ENCODE results near the gene MORF4L1. TPM values are rescaled to one million over a fixed set of nuclear protein-coding genes. Genes with fewer than 3 reads are reported as not detected.

The MORF4L1 gene
- total RNA-seq, 1 donor from 2014 or later = 930 TPM

DNA sequence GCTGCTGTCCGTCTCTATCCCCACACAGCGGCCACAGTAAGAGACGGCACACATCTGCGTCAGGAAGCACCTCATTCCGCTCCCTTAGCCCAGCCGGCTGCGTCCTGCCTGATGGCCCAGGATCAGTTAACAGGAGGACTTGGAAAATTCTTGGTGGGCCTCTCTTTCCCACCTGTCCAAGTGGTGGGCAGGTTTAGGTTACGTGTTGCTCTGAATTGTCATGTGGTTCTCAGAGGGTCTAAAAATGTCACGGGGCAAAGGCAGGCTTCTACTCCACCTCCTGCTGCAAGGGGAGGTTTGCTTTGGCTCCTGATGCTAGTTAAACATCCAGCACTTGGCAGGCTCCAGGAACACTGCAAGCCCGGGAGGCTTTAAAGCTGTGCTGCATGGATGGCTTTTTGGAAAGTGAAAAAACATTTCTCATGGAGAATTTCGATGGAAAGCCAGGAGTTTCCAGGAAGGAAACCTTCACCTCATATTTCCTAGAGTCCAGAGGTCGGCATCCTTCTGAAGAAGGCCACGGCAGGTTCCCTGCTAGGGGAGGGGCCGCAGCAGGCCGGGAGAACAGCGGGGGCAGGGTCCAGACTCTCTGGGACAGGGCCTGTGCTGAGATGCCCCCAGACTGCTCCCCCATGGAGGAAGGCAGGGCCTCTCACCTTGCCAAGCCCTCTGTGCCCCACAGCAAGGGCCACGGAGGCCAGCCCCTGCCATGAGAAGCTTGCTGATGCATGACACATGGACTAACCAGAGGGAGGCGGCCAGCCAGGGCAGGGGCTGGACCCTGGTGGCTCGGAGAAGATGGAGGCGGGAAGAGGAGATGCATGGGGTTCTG lies 61.3 kb downstream of the MORF4L1 start:
- H3K9me3 ChIP-seq (ENCODE audit: low read depth) = no peaks in the 10 kb centered on the region
- no peak overlapping the region for H3K4me3 Mint-ChIP-seq
- no peaks in the 10 kb centered on the region for H3K9me3 Mint-ChIP-seq
- no peak overlapping the region for H3K4me2 ChIP-seq
- H3K4me1 ChIP-seq = no peaks in the 10 kb centered on the region
- H3K27me3 ChIP-seq = no peaks in the 10 kb centered on the region
- no peak for DNase-seq (ENCODE audit: low spot score)
- H3K27ac Mint-ChIP-seq = no peak overlapping the region
- no peaks in the 10 kb centered on the region for H3F3A ChIP-seq (ENCODE audit: low read depth)
- no peak for TF ChIP-seq EZH2 (IDR thresholded peaks at IDR 0.05)
- TF ChIP-seq, protein P1, sequence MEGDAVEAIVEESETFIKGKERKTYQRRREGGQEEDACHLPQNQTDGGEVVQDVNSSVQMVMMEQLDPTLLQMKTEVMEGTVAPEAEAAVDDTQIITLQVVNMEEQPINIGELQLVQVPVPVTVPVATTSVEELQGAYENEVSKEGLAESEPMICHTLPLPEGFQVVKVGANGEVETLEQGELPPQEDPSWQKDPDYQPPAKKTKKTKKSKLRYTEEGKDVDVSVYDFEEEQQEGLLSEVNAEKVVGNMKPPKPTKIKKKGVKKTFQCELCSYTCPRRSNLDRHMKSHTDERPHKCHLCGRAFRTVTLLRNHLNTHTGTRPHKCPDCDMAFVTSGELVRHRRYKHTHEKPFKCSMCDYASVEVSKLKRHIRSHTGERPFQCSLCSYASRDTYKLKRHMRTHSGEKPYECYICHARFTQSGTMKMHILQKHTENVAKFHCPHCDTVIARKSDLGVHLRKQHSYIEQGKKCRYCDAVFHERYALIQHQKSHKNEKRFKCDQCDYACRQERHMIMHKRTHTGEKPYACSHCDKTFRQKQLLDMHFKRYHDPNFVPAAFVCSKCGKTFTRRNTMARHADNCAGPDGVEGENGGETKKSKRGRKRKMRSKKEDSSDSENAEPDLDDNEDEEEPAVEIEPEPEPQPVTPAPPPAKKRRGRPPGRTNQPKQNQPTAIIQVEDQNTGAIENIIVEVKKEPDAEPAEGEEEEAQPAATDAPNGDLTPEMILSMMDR (IDR thresholded peaks at IDR 0.05) = no peak
- TF ChIP-seq EZH2phosphoT487 (IDR thresholded peaks at IDR 0.05) = no peak
- H3K36me3 ChIP-seq = no peaks in the 10 kb centered on the region
- peaks cover 9% of the 10 kb centered on the region for H3K27me3 Mint-ChIP-seq (ENCODE audit: insufficient read depth, low read depth)
- H3K27ac ChIP-seq = no peak overlapping the region
- no peak overlapping the region for H3K9ac ChIP-seq
- H3K79me2 ChIP-seq (ENCODE audit: low read depth) = no peaks in the 10 kb centered on the region
- no peak overlapping the region for H3K4me3 ChIP-seq
- peak overlapping the region; percentile 34 for H2AFZ ChIP-seq (replicated peaks)
- H3K4me1 Mint-ChIP-seq = peaks cover 8% of the 10 kb centered on the region
- H3K36me3 Mint-ChIP-seq = no peaks in the 10 kb centered on the region
- no peaks in the 10 kb centered on the region for H4K20me1 ChIP-seq (ENCODE audit: low read depth)

DNA sequence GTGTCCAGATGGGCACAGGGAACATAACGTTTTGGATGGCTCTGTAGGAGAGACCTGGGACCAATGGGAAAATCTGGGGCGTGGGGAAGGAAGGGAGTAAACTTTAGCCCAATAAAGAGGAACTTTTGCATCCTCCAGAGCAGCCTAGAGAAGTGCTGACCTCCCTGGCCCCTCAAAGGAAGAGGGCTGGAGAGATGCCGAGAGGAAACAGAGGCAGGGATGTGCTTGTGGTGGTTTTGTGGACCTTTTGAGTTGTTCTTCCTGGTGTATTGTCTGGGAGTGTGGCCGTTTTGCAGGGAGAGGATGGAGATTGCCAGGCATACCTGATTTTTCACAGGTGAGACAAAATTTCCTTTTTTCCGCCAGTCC lies 61.9 kb downstream of the MORF4L1 start:
- Histone ChIP-seq H3K9ac (no peak overlapping the region), H3K36me3 (no peaks in the 10 kb centered on the region), H3K4me2 (no peak overlapping the region), H3K79me2 (ENCODE audit: low read depth) (no peaks in the 10 kb centered on the region), H4K20me1 (ENCODE audit: low read depth) (no peaks in the 10 kb centered on the region), H3K4me1 (no peaks in the 10 kb centered on the region), H2AFZ (replicated peaks) (peak overlapping the region; percentile 34), H3F3A (ENCODE audit: low read depth) (no peaks in the 10 kb centered on the region), H3K27ac (no peak overlapping the region), H3K4me3 (no peak overlapping the region), H3K9me3 (ENCODE audit: low read depth) (no peaks in the 10 kb centered on the region), H3K27me3 (no peaks in the 10 kb centered on the region)
- Mint-ChIP-seq H3K27me3 (ENCODE audit: insufficient read depth, low read depth) (peaks cover 7% of the 10 kb centered on the region), H3K27ac (no peak overlapping the region), H3K4me1 (peaks cover 8% of the 10 kb centered on the region), H3K4me3 (no peak overlapping the region), H3K36me3 (no peaks in the 10 kb centered on the region), H3K9me3 (no peaks in the 10 kb centered on the region)
- TF ChIP-seq EZH2 (IDR thresholded peaks at IDR 0.05) = no peak
- TF ChIP-seq, protein P1 (IDR thresholded peaks at IDR 0.05) = no peak
- no peak for TF ChIP-seq EZH2phosphoT487 (IDR thresholded peaks at IDR 0.05)
- DNase-seq (ENCODE audit: low spot score) = no peak

- H2AFZ ChIP-seq (replicated peaks) = no peak overlapping the region
- no peak overlapping the region for H3K9ac ChIP-seq
- no peaks in the 10 kb centered on the region for H3K36me3 ChIP-seq
- TF ChIP-seq EZH2 (IDR thresholded peaks at IDR 0.05) = no peak
- TF ChIP-seq EZH2phosphoT487 (IDR thresholded peaks at IDR 0.05) = no peak
- TF ChIP-seq, protein P1 (IDR thresholded peaks at IDR 0.05) = no peak
- H3K27me3 ChIP-seq = peaks cover under 1% of the 10 kb centered on the region
- Mint-ChIP-seq H3K4me3 (no peak overlapping the region), H3K27me3 (ENCODE audit: insufficient read depth, low read depth) (peaks cover 3% of the 10 kb centered on the region), H3K27ac (no peak overlapping the region), H3K9me3 (no peaks in the 10 kb centered on the region), H3K4me1 (peaks cover 8% of the 10 kb centered on the region), H3K36me3 (no peaks in the 10 kb centered on the region)
- no peak overlapping the region for H3K4me2 ChIP-seq
- H4K20me1 ChIP-seq (ENCODE audit: low read depth) = no peaks in the 10 kb centered on the region
- no peaks in the 10 kb centered on the region for H3K79me2 ChIP-seq (ENCODE audit: low read depth)
- no peaks in the 10 kb centered on the region for H3K9me3 ChIP-seq (ENCODE audit: low read depth)
- H3F3A ChIP-seq (ENCODE audit: low read depth) = no peaks in the 10 kb centered on the region
- no peaks in the 10 kb centered on the region for H3K4me1 ChIP-seq
- no peak overlapping the region for H3K4me3 ChIP-seq
- no peak overlapping the region for H3K27ac ChIP-seq
- DNase-seq (ENCODE audit: low spot score) = no peak
Measured at GRCh38 chr15:78937132-78937739, 64.5 kb downstream of the MORF4L1 start.
